MG63 (cell line): Measurements from ENCODE around the gene USP6NL. TPM values are rescaled to one million over a fixed set of nuclear protein-coding genes. Genes with fewer than 3 reads are reported as not detected.

Source experiments
- DNase-seq: peaks from one replicate; pipeline ENCODE4 v3.0.0-alpha.2; 2020
- H3K27me3 ChIP-seq: fragments of 250-450 bp; sonication (Bioruptor Pico); 2 replicates; pipeline ENCODE4 v1.5.1; 2020; ENCODE audit warnings: mild to moderate bottlenecking, moderate library complexity
- H3K36me3 ChIP-seq: fragments of 250-450 bp; sonication (Bioruptor Pico); 2 replicates; pipeline ENCODE4 v1.5.1; 2020; ENCODE audit warnings: mild to moderate bottlenecking, moderate library complexity
- H3K4me3 ChIP-seq: fragments of 250-450 bp; sonication (Bioruptor Pico); 2 replicates; pipeline ENCODE4 v1.5.1; 2020; ENCODE audit warnings: mild to moderate bottlenecking, moderate library complexity
- H3K9me3 ChIP-seq: fragments of 250-450 bp; sonication (Bioruptor Pico); 2 replicates; pipeline ENCODE4 v1.5.1; 2020; ENCODE audit warnings: mild to moderate bottlenecking, moderate library complexity
- total RNA-seq: library from RNA; depleted of rRNA; stranded (reverse); fragments of >200 nt; shearing (Covaris generic); gene quantifications from 2 replicates; pipeline ENCODE4 v1.2.3, GENCODE V29; 2014; ENCODE audit warnings: low replicate concordance

USP6NL gene
- total RNA-seq, 1 experiment from 2014 or later = 4.0 TPM

GRCh38 chr10:11603741-11604140, 7.7 kb downstream of the USP6NL start:
- Histone ChIP-seq H3K27me3 (no peaks in the 10 kb centered on the region), H3K36me3 (no peaks in the 10 kb centered on the region), H3K4me3 (no peak overlapping the region), H3K9me3 (no peaks in the 10 kb centered on the region)
- DNase-seq = no peak

DNA sequence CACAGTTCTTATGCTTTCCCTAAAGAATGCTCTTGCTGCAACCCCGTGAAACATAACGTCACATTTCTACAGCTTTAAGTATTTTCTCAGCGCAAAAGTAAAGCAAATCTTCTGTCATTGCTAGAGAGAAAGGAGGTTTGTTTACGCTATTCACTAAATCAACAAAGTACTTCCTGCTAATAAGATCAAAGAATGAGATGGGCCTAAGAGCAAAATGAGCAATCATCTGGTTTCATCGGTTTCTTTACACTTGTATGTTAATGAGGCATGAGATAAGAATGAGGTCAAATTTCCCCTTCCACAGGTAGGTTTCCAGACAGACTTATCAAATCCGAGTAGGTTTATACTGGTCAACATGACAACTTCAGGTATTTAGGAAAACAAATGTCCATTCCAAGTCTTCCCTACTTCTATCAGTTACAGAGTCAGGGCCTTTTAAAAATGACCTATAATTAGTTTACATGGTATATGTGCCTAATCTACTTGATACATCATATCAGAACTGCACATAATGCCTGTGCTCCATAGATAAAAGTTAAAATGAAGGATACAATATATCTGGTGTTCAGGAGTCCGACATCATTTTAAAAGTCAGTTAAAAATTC, 8.4 kb downstream of the USP6NL start:
- DNase-seq = no peak

GRCh38 chr10:11602358-11602757, 9.1 kb downstream of the USP6NL start:
- Histone ChIP-seq H3K36me3 (no peaks in the 10 kb centered on the region), H3K9me3 (no peaks in the 10 kb centered on the region), H3K4me3 (no peak overlapping the region), H3K27me3 (no peaks in the 10 kb centered on the region)
- no peak for DNase-seq

More for the DNA sequence above, 8.4 kb downstream of the USP6NL start:
- no peak overlapping the region for H3K4me3 ChIP-seq
- no peaks in the 10 kb centered on the region for H3K9me3 ChIP-seq
- H3K36me3 ChIP-seq = no peaks in the 10 kb centered on the region
- no peaks in the 10 kb centered on the region for H3K27me3 ChIP-seq

DNA sequence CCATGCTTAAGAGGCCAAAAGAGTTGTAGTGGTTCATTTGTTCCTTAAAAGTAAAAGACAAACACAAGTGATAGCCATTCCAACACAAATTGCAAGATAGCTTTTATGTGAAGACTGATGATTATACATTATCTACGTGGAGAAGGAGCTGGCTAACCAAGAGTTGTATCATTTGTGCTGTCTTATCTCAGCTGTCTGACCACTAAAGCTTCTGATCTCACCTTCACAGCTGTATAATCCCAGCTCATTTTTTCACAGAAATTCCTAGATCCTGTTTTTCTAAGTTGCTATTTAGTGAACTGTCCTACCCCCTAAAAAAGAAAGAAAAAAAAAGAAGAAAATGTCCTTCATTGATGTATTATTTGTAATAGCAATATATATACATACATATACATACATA, 9.8 kb downstream of the USP6NL start:
- H3K4me3 ChIP-seq = no peak overlapping the region
- H3K27me3 ChIP-seq = no peaks in the 10 kb centered on the region
- DNase-seq = no peak

DNA sequence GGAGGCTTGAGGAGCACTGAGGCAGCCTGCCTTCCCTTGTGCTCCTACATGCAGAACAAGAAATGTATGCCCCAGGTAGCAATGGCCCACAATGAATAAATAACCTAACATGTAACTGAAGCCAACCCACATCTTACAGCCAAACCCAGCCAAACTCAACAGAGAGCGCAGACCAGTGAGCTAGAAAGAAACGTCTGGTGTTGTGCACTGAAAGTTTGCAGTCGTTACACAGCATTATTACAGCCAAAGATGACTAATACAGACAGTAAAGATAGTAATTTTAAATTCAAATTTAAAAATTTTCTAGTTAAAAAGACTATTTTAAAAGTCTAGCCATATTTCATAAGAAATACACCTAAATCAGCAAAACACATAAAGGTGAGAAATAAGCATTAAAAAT, 11.2 kb downstream of the USP6NL start:
- Histone ChIP-seq H3K27me3 (no peaks in the 10 kb centered on the region), H3K36me3 (no peaks in the 10 kb centered on the region), H3K9me3 (no peaks in the 10 kb centered on the region), H3K4me3 (no peak overlapping the region)
- no peak for DNase-seq

More for the DNA sequence above, 9.8 kb downstream of the USP6NL start:
- no peaks in the 10 kb centered on the region for H3K9me3 ChIP-seq
- H3K36me3 ChIP-seq = no peaks in the 10 kb centered on the region

DNA sequence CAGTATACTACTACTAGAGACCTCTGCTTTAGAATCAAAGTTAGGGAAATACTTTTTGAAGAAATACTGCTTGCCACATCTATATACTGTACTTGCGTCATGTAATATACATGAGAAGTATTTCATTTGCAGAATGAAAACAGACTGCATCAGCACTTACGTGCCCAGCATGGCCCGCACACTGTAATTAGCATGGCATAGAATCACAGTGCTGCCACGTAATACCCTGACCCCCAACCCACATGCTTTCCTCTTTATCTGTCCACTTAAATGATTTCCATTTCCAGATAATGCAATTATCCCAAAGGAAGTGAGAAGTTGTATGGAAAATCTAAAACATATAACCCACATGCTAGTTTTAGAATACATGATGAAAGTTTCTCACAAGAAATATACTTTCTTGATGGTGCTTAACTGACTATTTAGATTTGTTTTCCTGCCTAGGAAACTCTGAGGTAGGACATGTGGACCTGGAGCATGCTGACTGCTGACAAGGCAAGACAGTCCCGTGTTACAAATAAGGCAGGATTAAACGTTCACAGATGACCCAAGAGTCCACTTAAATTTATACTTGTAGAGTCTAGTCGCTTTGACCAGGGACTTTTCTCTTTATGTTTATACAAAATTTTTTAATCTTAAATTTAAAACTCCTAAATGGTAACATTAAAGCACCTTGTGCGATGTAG, 12.6 kb downstream of the USP6NL start:
- H3K27me3 ChIP-seq = no peaks in the 10 kb centered on the region
- no peak overlapping the region for H3K4me3 ChIP-seq
- H3K9me3 ChIP-seq = no peaks in the 10 kb centered on the region
- H3K36me3 ChIP-seq = no peaks in the 10 kb centered on the region
- no peak for DNase-seq

DNA sequence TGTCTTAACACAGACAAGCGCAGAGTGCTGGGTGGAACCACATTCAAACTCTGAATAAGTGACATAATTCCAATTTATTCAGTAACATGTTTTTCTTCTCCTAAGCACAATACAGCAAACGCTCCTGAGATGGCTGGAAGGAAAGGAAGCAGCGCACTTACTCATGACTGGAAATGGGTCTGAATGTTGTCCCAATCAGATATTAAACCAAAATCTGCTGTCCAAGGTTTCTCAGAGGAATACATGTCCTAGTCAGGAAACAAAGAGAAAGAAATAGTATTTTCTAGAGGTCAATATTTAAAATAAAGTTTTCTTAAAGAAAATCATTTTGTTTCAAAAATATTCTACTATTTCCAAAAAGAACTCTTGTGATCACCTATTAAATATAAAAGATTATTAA, 14.0 kb downstream of the USP6NL start:
- Histone ChIP-seq H3K27me3 (no peaks in the 10 kb centered on the region), H3K4me3 (no peak overlapping the region), H3K9me3 (no peaks in the 10 kb centered on the region), H3K36me3 (no peaks in the 10 kb centered on the region)
- no peak for DNase-seq

GRCh38 chr10:11595395-11595692, 16.1 kb downstream of the USP6NL start:
- H3K36me3 ChIP-seq = no peaks in the 10 kb centered on the region
- H3K4me3 ChIP-seq = no peak overlapping the region
- no peaks in the 10 kb centered on the region for H3K9me3 ChIP-seq
- H3K27me3 ChIP-seq = no peaks in the 10 kb centered on the region
- DNase-seq = peak; percentile 19

GRCh38 chr10:11594589-11595394, 16.7 kb downstream of the USP6NL start:
- Histone ChIP-seq H3K4me3 (no peak overlapping the region), H3K9me3 (no peaks in the 10 kb centered on the region), H3K27me3 (no peaks in the 10 kb centered on the region), H3K36me3 (no peaks in the 10 kb centered on the region)
- DNase-seq = no peak

DNA sequence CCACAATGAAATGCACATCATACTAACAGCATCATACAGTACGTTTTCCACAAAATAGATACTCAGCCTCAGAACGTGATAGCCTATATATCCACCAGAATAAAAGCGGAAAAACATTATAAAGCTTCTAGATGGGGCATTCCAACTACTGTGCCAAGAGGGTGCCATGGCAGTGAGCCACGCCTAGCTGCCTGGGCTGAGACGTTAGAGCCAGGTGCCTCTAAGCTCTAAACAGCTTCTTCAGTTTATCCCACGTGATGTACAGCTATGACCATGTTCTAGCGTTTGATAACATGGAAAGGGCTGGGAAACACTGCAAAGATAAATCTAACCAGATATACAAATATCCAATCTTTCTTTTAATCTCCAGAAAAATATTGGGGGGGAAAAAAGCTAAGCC, 17.8 kb downstream of the USP6NL start:
- no peak for DNase-seq
- Histone ChIP-seq H3K36me3 (no peaks in the 10 kb centered on the region), H3K27me3 (no peaks in the 10 kb centered on the region), H3K9me3 (no peaks in the 10 kb centered on the region), H3K4me3 (no peak overlapping the region)

- Histone ChIP-seq H3K36me3 (no peaks in the 10 kb centered on the region), H3K27me3 (no peaks in the 10 kb centered on the region), H3K9me3 (no peaks in the 10 kb centered on the region), H3K4me3 (no peak overlapping the region)
- DNase-seq = no peak
Measured at GRCh38 chr10:11589738-11590137, 21.7 kb downstream of the USP6NL start.

- Histone ChIP-seq H3K9me3 (no peaks in the 10 kb centered on the region), H3K27me3 (no peaks in the 10 kb centered on the region), H3K36me3 (no peaks in the 10 kb centered on the region), H3K4me3 (no peak overlapping the region)
- DNase-seq = no peak
Measured at GRCh38 chr10:11588873-11589574, 22.4 kb downstream of the USP6NL start.

DNA sequence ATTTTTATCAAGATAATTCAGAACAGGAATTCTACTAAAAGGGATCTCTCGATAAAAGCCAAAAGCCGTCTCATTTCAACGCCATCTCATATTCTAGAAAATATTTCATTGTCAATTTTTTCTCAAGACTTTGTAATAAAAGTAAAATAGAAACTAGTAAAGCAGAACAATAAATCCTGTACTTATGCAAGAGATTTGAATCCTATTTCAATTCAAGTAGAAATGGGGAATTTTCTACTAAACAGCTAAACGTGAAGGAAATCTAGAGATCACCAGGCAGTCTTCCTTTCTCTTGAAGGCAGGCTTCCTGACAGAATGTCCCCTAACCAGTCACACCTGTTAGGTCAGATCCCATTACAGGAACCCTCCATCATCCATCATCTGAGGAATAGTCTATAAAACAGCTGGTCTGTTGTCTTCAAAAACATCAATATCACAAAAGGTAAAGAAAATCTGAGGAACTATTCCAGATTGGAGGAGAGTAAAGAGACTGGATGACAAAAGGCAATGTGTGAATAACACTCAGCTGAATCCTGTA, 23.7 kb downstream of the USP6NL start:
- no peak for DNase-seq
- no peaks in the 10 kb centered on the region for H3K27me3 ChIP-seq
- no peaks in the 10 kb centered on the region for H3K36me3 ChIP-seq
- H3K9me3 ChIP-seq = no peaks in the 10 kb centered on the region
- no peak overlapping the region for H3K4me3 ChIP-seq

GRCh38 chr10:11586170-11586569, 25.3 kb downstream of the USP6NL start:
- Histone ChIP-seq H3K36me3 (no peaks in the 10 kb centered on the region), H3K4me3 (no peak overlapping the region), H3K9me3 (no peaks in the 10 kb centered on the region), H3K27me3 (no peaks in the 10 kb centered on the region)
- DNase-seq = no peak

DNA sequence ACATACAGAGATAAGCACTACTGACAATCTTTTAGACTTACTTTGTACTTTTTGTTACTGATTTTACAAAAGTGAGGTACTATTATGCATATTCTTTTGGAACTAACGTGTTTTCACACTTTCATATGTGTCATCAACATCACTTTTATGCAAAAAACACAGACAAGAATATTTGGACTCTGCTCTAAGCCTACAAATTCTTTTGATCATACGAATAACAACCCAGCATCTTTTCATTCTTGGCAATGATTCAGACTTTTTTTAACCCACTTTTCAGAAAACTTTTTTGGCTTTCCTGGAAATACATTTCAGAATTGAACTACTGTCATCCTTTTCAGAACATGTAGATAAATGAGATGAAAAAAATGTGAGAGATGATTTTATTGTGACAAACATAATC, 30.2 kb downstream of the USP6NL start:
- H3K9me3 ChIP-seq = no peaks in the 10 kb centered on the region
- H3K27me3 ChIP-seq = no peaks in the 10 kb centered on the region
- H3K36me3 ChIP-seq = no peaks in the 10 kb centered on the region
- no peak overlapping the region for H3K4me3 ChIP-seq
- no peak for DNase-seq

DNA sequence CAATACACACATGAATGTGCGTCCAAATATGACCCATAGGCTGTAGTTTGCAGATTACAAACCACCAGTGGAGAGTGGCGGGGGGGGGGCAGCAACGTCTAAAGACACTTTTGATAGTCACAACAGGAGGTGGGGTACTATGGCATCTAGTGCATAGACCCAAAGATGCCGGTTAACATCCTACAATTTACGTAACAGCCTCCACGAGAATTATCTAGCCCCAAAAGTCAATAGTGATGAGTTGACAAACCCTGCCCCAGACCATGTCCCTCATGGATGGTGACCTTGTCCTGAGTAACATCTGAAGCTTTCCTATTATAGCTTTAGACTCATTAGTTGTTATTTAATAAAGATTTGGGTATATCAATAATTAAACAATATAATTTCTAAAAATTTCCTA, 31.6 kb downstream of the USP6NL start:
- DNase-seq = no peak
- H3K27me3 ChIP-seq = no peaks in the 10 kb centered on the region
- H3K9me3 ChIP-seq = no peaks in the 10 kb centered on the region
- no peak overlapping the region for H3K4me3 ChIP-seq
- no peaks in the 10 kb centered on the region for H3K36me3 ChIP-seq

- no peak overlapping the region for H3K4me3 ChIP-seq
- DNase-seq = no peak
- H3K27me3 ChIP-seq = no peaks in the 10 kb centered on the region
- no peaks in the 10 kb centered on the region for H3K36me3 ChIP-seq
- no peaks in the 10 kb centered on the region for H3K9me3 ChIP-seq
Measured at GRCh38 chr10:11578802-11579255, 32.6 kb downstream of the USP6NL start.
